Dermis blood vessel endothelial cell (primary cell): ENCODE data around the gene ERH. TPM values are rescaled to one million over a fixed set of nuclear protein-coding genes. Genes with fewer than 3 reads are reported as not detected.
A peak's percentile ranks its signal among the peaks of the same experiment; 100 is the strongest.

Source experiments
- DNase-seq: peaks from one replicate; pipeline ENCODE4 v3.0.0; 2010
- total RNA-seq: library from RNA; depleted of rRNA; stranded (reverse); fragments of >200 nt; gene quantifications from 2 replicates; pipeline ENCODE4 v1.2.3, GENCODE V29; 2014

Gene ERH
- total RNA-seq, 1 donor from 2014 or later: 124 TPM

GRCh38 chr14:69355607-69356281, 42.4 kb downstream of the ERH start:
- peak; percentile 7 for DNase-seq

- no peak for DNase-seq
Observed at GRCh38 chr14:69355154-69355597, 42.9 kb downstream of the ERH start.

- DNase-seq: no peak
Observed at GRCh38 chr14:69354383-69355153, 43.5 kb downstream of the ERH start.

GRCh38 chr14:69353168-69353567, 44.9 kb downstream of the ERH start:
- DNase-seq: no peak

- no peak for DNase-seq
Observed at GRCh38 chr14:69351911-69352310, 46.2 kb downstream of the ERH start.

GRCh38 chr14:69351385-69351784, 46.7 kb downstream of the ERH start:
- no peak for DNase-seq

- DNase-seq: no peak
Observed at GRCh38 chr14:69350892-69351291, 47.2 kb downstream of the ERH start.

- DNase-seq: no peak
Observed at GRCh38 chr14:69349091-69349777, 48.9 kb downstream of the ERH start.

- peak; percentile 59 for DNase-seq
Observed at GRCh38 chr14:69346710-69347109, 51.4 kb downstream of the ERH start.

GRCh38 chr14:69345402-69345801, 52.7 kb downstream of the ERH start:
- DNase-seq: no peak

GRCh38 chr14:69344171-69344570, 53.9 kb downstream of the ERH start:
- DNase-seq: no peak

GRCh38 chr14:69342928-69343525, 55.1 kb downstream of the ERH start:
- DNase-seq: no peak

GRCh38 chr14:69339426-69339825, 58.7 kb downstream of the ERH start:
- no peak for DNase-seq

GRCh38 chr14:69337984-69338383, 60.1 kb downstream of the ERH start:
- no peak for DNase-seq

GRCh38 chr14:69335371-69335771, 62.7 kb downstream of the ERH start:
- DNase-seq: no peak

GRCh38 chr14:69334576-69334975, 63.5 kb downstream of the ERH start:
- DNase-seq: no peak

GRCh38 chr14:69333791-69334337, 64.2 kb downstream of the ERH start:
- DNase-seq: no peak

GRCh38 chr14:69332782-69333395, 65.2 kb downstream of the ERH start:
- no peak for DNase-seq

- no peak for DNase-seq
Observed at GRCh38 chr14:69331206-69331605, 66.9 kb downstream of the ERH start.
